Breast epithelium (tissue), 4 donors: ENCODE data around the gene PMEPA1. TPM values are rescaled to one million over a fixed set of nuclear protein-coding genes. Genes with fewer than 3 reads are reported as not detected.

ENCODE experiments used
- DNase-seq, 2 donors: peaks; one replicate each; pipeline ENCODE4 v3.0.0-alpha.2; 2019; ENCODE audit warnings: low spot score in 2 of 2
- H3K27ac ChIP-seq, 2 donors: fragments of 200-600 bp; sonication (generic) in 1 of 2; one replicate each; pipeline ENCODE4 v1.5.1; 2016 to 2019; ENCODE audit warnings: mild to moderate bottlenecking in 1 of 2
- H3K27me3 ChIP-seq, 2 donors: fragments of 200-600 bp; sonication (generic) in 1 of 2; one replicate each; pipeline versions ENCODE4 v1.5.1 to v1.6.0; 2017 to 2019; ENCODE audit warnings: control low read depth in 1 of 2, mild to moderate bottlenecking in 1 of 2
- H3K36me3 ChIP-seq: fragments of 200-600 bp; one replicate; pipeline ENCODE4 v1.5.1; 2019
- H3K4me1 ChIP-seq, 2 donors: fragments of 200-600 bp; sonication (generic); one replicate each; pipeline ENCODE4 v1.5.1; 2016 to 2019; ENCODE audit warnings: control low read depth in 1 of 2
- H3K4me3 ChIP-seq, 3 donors: fragments of 200-600 bp; sonication (generic); 1 replicate in 2 of 3; 2 replicates in 1 of 3; pipeline ENCODE4 v1.5.1; 2016 to 2019; ENCODE audit warnings: mild to moderate bottlenecking in 3 of 3, moderate library complexity in 2 of 3
- H3K9me3 ChIP-seq, 2 donors: fragments of 200-600 bp; sonication (generic) in 1 of 2; one replicate each; pipeline ENCODE4 v1.5.1; 2016 to 2019; ENCODE audit warnings: control low read depth in 1 of 2
- POLR2A ChIP-seq: fragments of 450-650 bp; IDR thresholded peaks from one replicate; pipeline ENCODE4 v1.6.1; 2016; ENCODE audit warnings: antibody characterized with exemption, mild to moderate bottlenecking, moderate library complexity
- POLR2AphosphoS5 ChIP-seq, 3 donors: sonication (generic); formaldehyde crosslinking; IDR thresholded peaks; one replicate each; pipeline ENCODE4 v1.6.1; 2017; ENCODE audit warnings: antibody characterized with exemption in 3 of 3
- intact Hi-C: fragments of 100-400 bp; cut with DNase I; formaldehyde crosslinking; loops from one replicate; pipeline ENCODE4 v1.15.1; 2023; ENCODE audit warnings: low total_unique reads
- total RNA-seq, 3 donors: library from RNA; depleted of rRNA; stranded (reverse); fragments of >200 nt; gene quantifications; one replicate each; pipeline ENCODE4 v1.1.0, GENCODE V29; 2016
- TF ChIP-seq, protein P1 (sequence below), 3 donors: fragments of 450-650 bp; IDR thresholded peaks; one replicate each; pipeline ENCODE4 v1.5.1; 2016 to 2017; ENCODE audit warnings: antibody characterized with exemption in 3 of 3, mild to moderate bottlenecking in 3 of 3, moderate library complexity in 3 of 3

The PMEPA1 gene
- total RNA-seq, 3 donors from 2014 or later: 9.2 to 13.2 (median 13.1) TPM

GRCh38 chr20:57603120-57603519 lies 106.7 kb downstream of the PMEPA1 start:
- no peak for DNase-seq
- Histone ChIP-seq H3K27ac (no peak overlapping the region), H3K4me3 (no peak overlapping the region), H3K9me3 (no peaks in the 10 kb centered on the region), H3K27me3 (no peaks in the 10 kb centered on the region), H3K36me3 (no peaks in the 10 kb centered on the region), H3K4me1 (no peaks in the 10 kb centered on the region)
- TF ChIP-seq POLR2AphosphoS5 (IDR thresholded peaks at IDR 0.05): no peak
- TF ChIP-seq, protein P1, sequence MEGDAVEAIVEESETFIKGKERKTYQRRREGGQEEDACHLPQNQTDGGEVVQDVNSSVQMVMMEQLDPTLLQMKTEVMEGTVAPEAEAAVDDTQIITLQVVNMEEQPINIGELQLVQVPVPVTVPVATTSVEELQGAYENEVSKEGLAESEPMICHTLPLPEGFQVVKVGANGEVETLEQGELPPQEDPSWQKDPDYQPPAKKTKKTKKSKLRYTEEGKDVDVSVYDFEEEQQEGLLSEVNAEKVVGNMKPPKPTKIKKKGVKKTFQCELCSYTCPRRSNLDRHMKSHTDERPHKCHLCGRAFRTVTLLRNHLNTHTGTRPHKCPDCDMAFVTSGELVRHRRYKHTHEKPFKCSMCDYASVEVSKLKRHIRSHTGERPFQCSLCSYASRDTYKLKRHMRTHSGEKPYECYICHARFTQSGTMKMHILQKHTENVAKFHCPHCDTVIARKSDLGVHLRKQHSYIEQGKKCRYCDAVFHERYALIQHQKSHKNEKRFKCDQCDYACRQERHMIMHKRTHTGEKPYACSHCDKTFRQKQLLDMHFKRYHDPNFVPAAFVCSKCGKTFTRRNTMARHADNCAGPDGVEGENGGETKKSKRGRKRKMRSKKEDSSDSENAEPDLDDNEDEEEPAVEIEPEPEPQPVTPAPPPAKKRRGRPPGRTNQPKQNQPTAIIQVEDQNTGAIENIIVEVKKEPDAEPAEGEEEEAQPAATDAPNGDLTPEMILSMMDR (IDR thresholded peaks at IDR 0.05): no peak
- no peak for TF ChIP-seq POLR2A
- intact Hi-C loops: no loop called here

DNA sequence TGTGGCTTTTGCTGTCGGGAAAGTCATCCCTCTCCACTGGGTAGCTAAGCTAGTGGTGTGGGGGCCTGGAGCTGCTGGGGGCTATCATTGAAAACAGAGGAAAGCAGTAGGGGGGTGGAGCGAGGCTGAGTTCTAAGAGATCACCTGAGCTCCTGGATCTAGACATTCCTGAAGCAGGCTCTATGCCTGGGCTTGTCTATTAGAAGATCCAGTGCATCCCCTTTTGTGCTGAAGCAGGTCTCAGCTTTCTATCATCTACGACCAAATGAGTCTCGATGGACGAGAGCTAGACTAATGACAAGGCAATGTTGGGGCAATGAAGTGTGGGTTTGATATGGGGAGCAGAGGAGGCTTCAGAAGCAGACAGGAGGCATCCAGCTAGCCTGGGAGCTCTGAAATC lies 108.1 kb downstream of the PMEPA1 start:
- Histone ChIP-seq H3K27ac (no peak overlapping the region), H3K9me3 (no peaks in the 10 kb centered on the region), H3K4me3 (no peak overlapping the region), H3K27me3 (no peaks in the 10 kb centered on the region), H3K4me1 (no peaks in the 10 kb centered on the region), H3K36me3 (no peaks in the 10 kb centered on the region)
- DNase-seq: no peak
- TF ChIP-seq POLR2AphosphoS5 (IDR thresholded peaks at IDR 0.05): no peak
- TF ChIP-seq, protein P1 (IDR thresholded peaks at IDR 0.05): no peak
- no peak for TF ChIP-seq POLR2A
- intact Hi-C loops: no loop called here

GRCh38 chr20:57601211-57601570 lies 108.6 kb downstream of the PMEPA1 start:
- no peak for DNase-seq
- TF ChIP-seq POLR2A (no peak), POLR2AphosphoS5 (IDR thresholded peaks at IDR 0.05) (no peak)
- TF ChIP-seq, protein P1 (IDR thresholded peaks at IDR 0.05): no peak
- no peaks in the 10 kb centered on the region for H3K27me3 ChIP-seq
- no peak overlapping the region for H3K27ac ChIP-seq
- H3K4me1 ChIP-seq: no peaks in the 10 kb centered on the region
- intact Hi-C loops: no loop called here
- no peaks in the 10 kb centered on the region for H3K36me3 ChIP-seq
- H3K9me3 ChIP-seq: no peaks in the 10 kb centered on the region
- no peak overlapping the region for H3K4me3 ChIP-seq

DNA sequence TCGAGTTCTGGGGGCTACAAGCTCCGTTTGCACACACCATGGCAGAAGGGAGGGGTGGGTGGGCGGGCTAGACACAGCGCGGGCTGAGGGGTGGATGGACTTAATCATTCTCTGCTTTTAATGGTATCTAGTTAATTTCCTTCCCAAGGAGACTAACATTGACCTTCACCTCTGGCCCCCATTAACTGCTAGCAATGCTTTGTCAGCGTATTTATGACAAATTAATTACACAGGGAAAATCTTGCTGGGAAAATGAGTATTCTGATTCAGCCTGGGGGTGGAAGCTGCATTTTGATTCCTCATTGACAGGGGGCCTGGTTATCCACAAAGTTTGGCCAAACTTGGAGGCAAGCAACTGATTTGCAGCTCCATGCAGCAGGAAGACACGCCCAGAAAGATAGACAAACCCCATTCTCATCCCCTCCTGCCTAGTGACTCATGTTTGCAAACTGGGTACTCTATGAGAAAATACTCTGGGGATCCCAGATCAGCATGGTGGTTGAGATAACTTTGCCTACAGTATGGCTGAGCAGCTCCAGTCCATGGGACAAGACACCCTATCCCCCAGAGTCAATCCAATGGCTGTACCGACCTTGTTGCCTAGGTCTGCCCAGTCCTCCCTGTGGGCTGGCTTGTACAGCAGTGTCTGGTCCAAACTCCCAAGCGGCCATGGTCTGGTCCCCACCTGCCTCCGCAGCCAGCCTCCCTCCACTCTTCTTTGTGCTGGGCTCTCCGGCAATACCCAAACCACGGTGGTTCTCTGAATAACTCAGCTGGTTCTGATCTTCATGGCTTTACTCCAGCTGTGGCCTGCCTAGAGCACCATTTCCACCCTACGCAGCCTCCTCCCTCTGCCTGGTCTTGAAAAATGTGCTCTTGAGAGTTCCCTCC lies 109.2 kb downstream of the PMEPA1 start:
- no peaks in the 10 kb centered on the region for H3K36me3 ChIP-seq
- no peak for TF ChIP-seq POLR2A
- no peak for TF ChIP-seq POLR2AphosphoS5 (IDR thresholded peaks at IDR 0.05)
- TF ChIP-seq, protein P1 (IDR thresholded peaks at IDR 0.05): no peak
- no peaks in the 10 kb centered on the region for H3K4me1 ChIP-seq
- DNase-seq: no peak
- H3K27me3 ChIP-seq: no peaks in the 10 kb centered on the region
- no peaks in the 10 kb centered on the region for H3K9me3 ChIP-seq
- intact Hi-C loops: no loop called here
- H3K27ac ChIP-seq: no peak overlapping the region
- H3K4me3 ChIP-seq: no peak overlapping the region

DNA sequence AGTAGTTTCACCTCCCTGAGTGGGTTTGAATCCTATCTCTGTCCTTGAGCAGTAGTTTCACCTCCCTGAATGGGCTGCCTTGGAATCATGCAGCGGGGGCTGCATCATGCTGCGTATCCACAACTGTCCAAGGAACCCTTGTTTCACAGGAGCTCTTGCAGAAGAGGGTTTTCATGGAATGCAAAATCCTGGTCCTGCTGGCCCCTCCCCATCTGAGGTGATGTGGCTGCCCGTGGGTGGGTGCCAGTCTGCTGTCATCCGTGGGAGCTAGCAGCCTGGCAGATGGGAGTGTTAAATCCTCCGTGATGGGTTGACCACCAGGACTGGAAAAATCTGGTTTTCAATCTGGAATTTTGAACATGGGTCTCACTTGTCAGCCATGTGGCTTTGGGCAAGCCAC lies 111.3 kb downstream of the PMEPA1 start:
- Histone ChIP-seq H3K36me3 (no peaks in the 10 kb centered on the region), H3K27ac (no peak overlapping the region), H3K27me3 (no peaks in the 10 kb centered on the region), H3K9me3 (no peaks in the 10 kb centered on the region), H3K4me1 (no peaks in the 10 kb centered on the region), H3K4me3 (no peak overlapping the region)
- TF ChIP-seq POLR2AphosphoS5 (IDR thresholded peaks at IDR 0.05) (no peak), POLR2A (no peak)
- TF ChIP-seq, protein P1 (IDR thresholded peaks at IDR 0.05): no peak
- intact Hi-C loops: no loop called here
- no peak for DNase-seq
